Activated T-helper 17 cell treated with anti-CD3 and anti-CD28 coated beads, Interleukin-2, amount 50 U/mL, for 72 hours (primary cell): ENCODE data around the gene RPAP2. TPM values are rescaled to one million over a fixed set of nuclear protein-coding genes. Genes with fewer than 3 reads are reported as not detected.
A peak's percentile ranks its signal among the peaks of the same experiment; 100 is the strongest.

Source experiments
- ATAC-seq: fragments of 150-1000 bp; cut with Tn5 transposase; replicated peaks from 2 replicates; pipeline ENCODE4 v1.10.0; 2021; ENCODE audit warnings: mild to moderate bottlenecking, moderate library complexity
- H3K27ac Mint-ChIP-seq: one replicate; pipeline ENCODE4 v1.8.0; 2022; ENCODE audit warnings: mixed read lengths
- H3K27me3 Mint-ChIP-seq: one replicate; pipeline ENCODE4 v1.8.0; 2022; ENCODE audit warnings: mixed read lengths
- H3K36me3 Mint-ChIP-seq: one replicate; pipeline ENCODE4 v1.8.0; 2022; ENCODE audit warnings: low read depth, mild to moderate bottlenecking, mixed read lengths
- H3K4me1 Mint-ChIP-seq: one replicate; pipeline ENCODE4 v1.8.0; 2022; ENCODE audit warnings: mixed read lengths
- H3K4me3 Mint-ChIP-seq: one replicate; pipeline ENCODE4 v1.8.0; 2022; ENCODE audit warnings: mild to moderate bottlenecking, mixed read lengths
- H3K9me3 Mint-ChIP-seq: one replicate; pipeline ENCODE4 v1.8.0; 2022; ENCODE audit warnings: mixed read lengths
- total RNA-seq, 2 donors: library from RNA; stranded (reverse); gene quantifications; one replicate each; pipeline ENCODE4 v1.2.3, GENCODE V29; 2022

Gene RPAP2
- total RNA-seq, 2 donors from 2014 or later, result 25.6 to 29.0 TPM

- H3K27me3 Mint-ChIP-seq, result no peaks in the 10 kb centered on the region
- peak; percentile 69 for ATAC-seq
- peak overlapping the region; percentile 2 for H3K27ac Mint-ChIP-seq
Measured at GRCh38 chr1:92439291-92439690, 140.4 kb downstream of the RPAP2 start.

GRCh38 chr1:92441316-92441696, 142.4 kb downstream of the RPAP2 start:
- Mint-ChIP-seq H3K27me3 (no peaks in the 10 kb centered on the region), H3K4me1 (peaks cover 3% of the 10 kb centered on the region)
- no peak for ATAC-seq

More at GRCh38 chr1:92439291-92439690, 140.4 kb downstream of the RPAP2 start:
- H3K36me3 Mint-ChIP-seq, result no peaks in the 10 kb centered on the region
- H3K9me3 Mint-ChIP-seq, result peaks cover 4% of the 10 kb centered on the region
- no peaks in the 10 kb centered on the region for H3K4me1 Mint-ChIP-seq
- no peak overlapping the region for H3K4me3 Mint-ChIP-seq

GRCh38 chr1:92441697-92442342, 143.0 kb downstream of the RPAP2 start:
- Mint-ChIP-seq H3K4me3 (no peak overlapping the region), H3K36me3 (no peaks in the 10 kb centered on the region), H3K4me1 (peaks cover 4% of the 10 kb centered on the region), H3K27ac (no peak overlapping the region), H3K27me3 (no peaks in the 10 kb centered on the region), H3K9me3 (no peaks in the 10 kb centered on the region)
- ATAC-seq, result no peak

More at GRCh38 chr1:92441316-92441696, 142.4 kb downstream of the RPAP2 start:
- Mint-ChIP-seq H3K27ac (no peak overlapping the region), H3K4me3 (no peak overlapping the region), H3K9me3 (no peaks in the 10 kb centered on the region), H3K36me3 (no peaks in the 10 kb centered on the region)

DNA sequence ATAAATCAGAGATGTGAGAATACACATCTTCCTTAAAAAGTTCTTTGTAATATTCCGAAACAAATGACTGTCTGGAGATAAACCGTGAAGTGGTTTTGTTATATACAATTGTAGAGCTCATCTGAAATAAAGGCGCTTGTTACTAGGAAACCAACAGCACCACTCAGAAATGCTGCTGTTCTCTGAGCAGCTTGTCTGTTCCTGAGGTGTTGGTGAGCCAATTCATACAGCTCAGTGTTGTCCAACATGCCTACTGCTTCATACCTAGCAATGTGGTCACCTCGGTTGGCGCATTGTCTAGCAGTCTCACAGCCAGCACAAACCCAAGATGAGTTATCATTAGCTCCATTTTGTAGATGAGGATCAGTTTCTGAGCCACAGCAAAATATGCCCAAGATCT, 143.5 kb downstream of the RPAP2 start:
- no peaks in the 10 kb centered on the region for H3K27me3 Mint-ChIP-seq
- no peaks in the 10 kb centered on the region for H3K9me3 Mint-ChIP-seq
- ATAC-seq, result no peak
- peaks cover 4% of the 10 kb centered on the region for H3K4me1 Mint-ChIP-seq
- H3K36me3 Mint-ChIP-seq, result no peaks in the 10 kb centered on the region
- H3K4me3 Mint-ChIP-seq, result no peak overlapping the region
- no peak overlapping the region for H3K27ac Mint-ChIP-seq

GRCh38 chr1:92443893-92444292, 145.0 kb downstream of the RPAP2 start:
- no peak for ATAC-seq
- H3K36me3 Mint-ChIP-seq, result no peaks in the 10 kb centered on the region
- no peaks in the 10 kb centered on the region for H3K27me3 Mint-ChIP-seq
- no peaks in the 10 kb centered on the region for H3K9me3 Mint-ChIP-seq
- H3K4me1 Mint-ChIP-seq, result peaks cover 4% of the 10 kb centered on the region
- no peak overlapping the region for H3K4me3 Mint-ChIP-seq
- peak overlapping the region; percentile 4 for H3K27ac Mint-ChIP-seq

- H3K4me3 Mint-ChIP-seq, result no peak overlapping the region
- peaks cover 4% of the 10 kb centered on the region for H3K4me1 Mint-ChIP-seq
- H3K27ac Mint-ChIP-seq, result peak overlapping the region; percentile 4
- ATAC-seq, result no peak
- H3K9me3 Mint-ChIP-seq, result no peaks in the 10 kb centered on the region
- H3K36me3 Mint-ChIP-seq, result no peaks in the 10 kb centered on the region
- H3K27me3 Mint-ChIP-seq, result no peaks in the 10 kb centered on the region
Measured at GRCh38 chr1:92444351-92444750, 145.5 kb downstream of the RPAP2 start.

- no peak for ATAC-seq
- Mint-ChIP-seq H3K36me3 (no peaks in the 10 kb centered on the region), H3K4me1 (peaks cover 4% of the 10 kb centered on the region), H3K4me3 (no peak overlapping the region), H3K27ac (no peak overlapping the region), H3K27me3 (no peaks in the 10 kb centered on the region), H3K9me3 (no peaks in the 10 kb centered on the region)
Measured at GRCh38 chr1:92445865-92446264, 147.0 kb downstream of the RPAP2 start.

DNA sequence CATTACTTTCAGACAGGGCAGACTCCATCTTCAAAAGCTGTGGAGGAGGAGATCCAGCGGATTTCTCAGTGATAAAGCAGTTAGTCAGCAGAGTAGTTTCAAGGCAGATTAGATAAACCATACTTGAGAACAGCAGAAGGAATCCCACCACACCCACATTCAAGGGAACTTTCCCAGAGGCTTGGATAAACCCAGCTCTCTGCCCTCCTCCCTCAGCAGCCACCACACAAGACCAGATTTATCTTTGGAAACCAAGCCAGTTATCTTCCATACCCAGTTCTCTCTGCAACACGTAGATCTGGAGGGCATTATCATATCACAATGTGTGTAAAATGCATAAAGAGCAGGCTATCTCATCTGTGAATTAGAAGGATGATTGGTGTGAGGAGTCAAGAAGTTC, 147.7 kb downstream of the RPAP2 start:
- H3K4me1 Mint-ChIP-seq, result peaks cover 4% of the 10 kb centered on the region
- no peak overlapping the region for H3K27ac Mint-ChIP-seq
- ATAC-seq, result no peak
- no peaks in the 10 kb centered on the region for H3K36me3 Mint-ChIP-seq
- H3K4me3 Mint-ChIP-seq, result no peak overlapping the region
- H3K27me3 Mint-ChIP-seq, result no peaks in the 10 kb centered on the region
- H3K9me3 Mint-ChIP-seq, result no peaks in the 10 kb centered on the region

DNA sequence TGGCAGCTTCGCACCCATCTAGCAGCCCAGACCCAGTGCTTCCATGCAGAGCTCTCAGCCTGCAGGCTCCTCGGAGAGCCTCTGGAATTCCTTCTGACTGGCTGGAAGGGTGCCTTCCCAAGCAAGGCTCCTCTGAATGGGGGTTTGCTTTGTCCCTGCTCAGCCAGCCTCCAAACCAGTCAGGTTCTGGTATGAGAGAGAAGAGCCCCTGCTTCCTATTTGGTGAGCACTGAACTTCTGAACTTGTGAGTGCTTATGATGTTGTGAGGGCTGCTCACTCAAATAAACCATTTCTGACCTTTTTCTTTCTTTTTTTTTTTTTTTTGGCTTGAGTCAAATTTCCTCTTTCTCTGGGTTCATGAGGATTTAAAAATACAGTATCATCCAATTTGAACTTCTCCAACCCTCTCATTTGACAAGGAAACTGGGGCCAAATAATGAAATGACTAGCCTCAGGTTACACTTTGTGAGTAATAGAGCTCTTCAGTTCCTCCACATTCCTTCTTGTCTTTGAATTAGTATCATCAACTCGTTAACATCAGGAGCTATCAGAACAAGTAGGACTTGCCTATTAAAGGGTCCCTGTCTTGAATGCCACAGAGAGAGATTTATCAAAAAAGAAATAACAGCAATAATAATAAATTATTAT, 148.3 kb downstream of the RPAP2 start:
- peak; percentile 54 for ATAC-seq

DNA sequence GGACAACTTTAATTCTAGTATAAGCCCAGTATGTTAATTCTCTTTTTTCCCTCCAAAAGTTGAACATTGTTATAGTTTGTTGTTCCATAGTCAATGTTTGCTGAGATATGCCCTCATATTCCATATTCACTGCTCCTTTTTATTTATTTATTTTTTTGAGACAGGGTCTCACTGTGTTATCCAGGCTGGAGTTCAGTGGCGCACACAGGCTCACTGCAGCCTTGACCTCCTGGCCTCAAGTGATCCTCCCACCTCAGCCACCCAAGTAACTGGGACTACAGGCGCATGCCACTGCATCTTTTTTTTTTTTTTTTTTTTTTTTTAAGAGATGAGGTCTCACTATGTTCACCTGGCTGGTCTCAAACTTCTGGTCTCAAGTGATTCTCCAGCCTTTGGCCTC, 149.1 kb downstream of the RPAP2 start:
- Mint-ChIP-seq H3K4me1 (peaks cover 4% of the 10 kb centered on the region), H3K4me3 (no peak overlapping the region), H3K36me3 (no peaks in the 10 kb centered on the region), H3K27ac (no peak overlapping the region), H3K27me3 (no peaks in the 10 kb centered on the region), H3K9me3 (no peaks in the 10 kb centered on the region)
- ATAC-seq, result no peak

More for the DNA sequence above, 148.3 kb downstream of the RPAP2 start:
- Mint-ChIP-seq H3K4me1 (peaks cover 4% of the 10 kb centered on the region), H3K36me3 (no peaks in the 10 kb centered on the region), H3K27ac (no peak overlapping the region), H3K27me3 (no peaks in the 10 kb centered on the region), H3K4me3 (no peak overlapping the region), H3K9me3 (no peaks in the 10 kb centered on the region)

Other genes with a start within 250 kb of the RPAP2 start
- not detected for gene SETSIP, start 223.6 kb upstream of the RPAP2 start, total RNA-seq
- gene BTBD8, start 218.7 kb upstream of the RPAP2 start, total RNA-seq, result 1 to 10 TPM; 1.4 to 2.6 TPM
- gene C1orf146, start 81.1 kb upstream of the RPAP2 start, total RNA-seq, result not detected
- 10 to 100 TPM; 19.7 to 25.8 TPM for gene GLMN, start 72 bp upstream of the RPAP2 start, total RNA-seq
- 10 to 100 TPM; 33.0 to 38.6 TPM for gene GFI1, start 187.9 kb downstream of the RPAP2 start, total RNA-seq